ENCODE results near the gene CFAP251.

Gene CFAP251

DNA sequence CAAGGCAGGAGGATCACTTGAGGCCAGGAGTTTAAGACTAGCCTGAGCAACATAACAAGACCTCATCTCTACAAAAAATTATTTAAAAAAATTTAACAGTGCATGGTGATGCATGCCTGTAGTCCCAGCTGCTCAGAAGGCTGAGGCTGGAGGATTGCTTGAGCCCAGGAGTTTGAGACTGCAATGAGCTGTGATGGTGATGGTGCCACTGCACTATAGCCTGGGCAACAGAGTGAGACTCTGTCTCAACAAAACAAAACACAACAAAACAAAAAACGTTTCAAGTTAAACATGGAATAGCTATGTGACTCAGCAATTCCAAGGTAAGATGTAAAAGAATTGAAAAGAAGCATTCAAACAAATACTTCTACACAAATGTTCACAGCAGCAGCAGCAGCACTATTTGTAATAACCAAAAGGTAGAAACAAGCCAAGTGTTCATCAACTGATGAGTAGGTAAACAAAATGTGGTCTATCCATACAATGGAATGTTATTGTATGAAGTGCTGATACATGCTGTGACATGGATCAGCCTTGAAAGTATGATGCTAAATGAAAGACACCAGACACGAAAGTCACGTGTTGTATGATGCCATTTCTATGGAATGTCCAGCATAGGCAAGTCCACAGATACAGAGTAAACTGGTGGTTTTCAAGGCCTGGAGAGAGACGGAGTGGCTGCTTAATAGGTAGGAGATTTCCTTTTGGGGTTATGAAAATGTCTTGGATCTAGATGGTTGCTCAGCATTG lies 31.4 kb downstream of the CFAP251 start:
- no peak for DNase-seq

DNA sequence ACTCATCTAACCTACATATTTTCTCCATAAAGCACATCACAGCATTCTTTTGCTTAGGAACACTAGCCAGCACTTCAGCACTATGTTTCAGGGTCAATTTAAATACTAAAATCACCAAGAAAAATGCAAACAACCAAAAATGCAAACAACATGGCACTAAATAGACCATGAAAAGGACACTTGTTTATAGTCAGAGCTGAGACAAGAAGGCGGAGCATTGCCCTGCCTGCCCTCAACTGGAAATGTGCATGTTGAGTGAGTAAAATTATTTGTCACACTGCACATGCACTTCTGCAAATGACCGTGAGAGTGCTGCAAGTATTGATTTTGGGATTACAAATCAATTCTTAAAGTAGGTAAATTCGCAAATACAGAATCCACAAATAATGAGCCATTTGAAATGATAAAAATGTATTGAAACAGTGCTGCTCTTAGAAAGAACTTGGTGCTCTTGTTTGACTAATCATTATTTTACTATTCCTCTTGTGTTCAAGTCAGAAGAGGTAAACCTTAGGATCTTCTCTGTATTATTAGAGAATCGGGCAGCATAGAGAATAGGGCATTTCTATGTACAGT lies 34.8 kb downstream of the CFAP251 start:
- DNase-seq, result no peak

DNA sequence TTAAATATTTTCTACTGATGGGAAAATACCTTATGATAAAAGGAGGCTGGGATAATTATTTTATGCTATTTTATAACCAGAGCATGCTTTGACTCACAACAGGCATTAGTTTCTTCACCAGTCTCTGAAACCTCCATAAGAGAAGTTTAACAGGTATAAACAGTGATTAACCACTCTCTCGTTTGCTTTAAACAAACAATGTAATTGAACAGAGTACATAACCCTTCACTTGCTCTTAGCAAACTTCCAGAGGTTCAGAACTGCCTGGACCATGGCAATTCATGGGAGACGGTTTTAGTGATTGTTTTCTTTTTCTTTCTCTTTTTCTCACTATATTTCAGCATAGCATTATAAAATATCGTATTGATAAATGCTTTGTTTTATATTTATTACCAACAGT lies 35.3 kb downstream of the CFAP251 start:
- no peak for DNase-seq

DNA sequence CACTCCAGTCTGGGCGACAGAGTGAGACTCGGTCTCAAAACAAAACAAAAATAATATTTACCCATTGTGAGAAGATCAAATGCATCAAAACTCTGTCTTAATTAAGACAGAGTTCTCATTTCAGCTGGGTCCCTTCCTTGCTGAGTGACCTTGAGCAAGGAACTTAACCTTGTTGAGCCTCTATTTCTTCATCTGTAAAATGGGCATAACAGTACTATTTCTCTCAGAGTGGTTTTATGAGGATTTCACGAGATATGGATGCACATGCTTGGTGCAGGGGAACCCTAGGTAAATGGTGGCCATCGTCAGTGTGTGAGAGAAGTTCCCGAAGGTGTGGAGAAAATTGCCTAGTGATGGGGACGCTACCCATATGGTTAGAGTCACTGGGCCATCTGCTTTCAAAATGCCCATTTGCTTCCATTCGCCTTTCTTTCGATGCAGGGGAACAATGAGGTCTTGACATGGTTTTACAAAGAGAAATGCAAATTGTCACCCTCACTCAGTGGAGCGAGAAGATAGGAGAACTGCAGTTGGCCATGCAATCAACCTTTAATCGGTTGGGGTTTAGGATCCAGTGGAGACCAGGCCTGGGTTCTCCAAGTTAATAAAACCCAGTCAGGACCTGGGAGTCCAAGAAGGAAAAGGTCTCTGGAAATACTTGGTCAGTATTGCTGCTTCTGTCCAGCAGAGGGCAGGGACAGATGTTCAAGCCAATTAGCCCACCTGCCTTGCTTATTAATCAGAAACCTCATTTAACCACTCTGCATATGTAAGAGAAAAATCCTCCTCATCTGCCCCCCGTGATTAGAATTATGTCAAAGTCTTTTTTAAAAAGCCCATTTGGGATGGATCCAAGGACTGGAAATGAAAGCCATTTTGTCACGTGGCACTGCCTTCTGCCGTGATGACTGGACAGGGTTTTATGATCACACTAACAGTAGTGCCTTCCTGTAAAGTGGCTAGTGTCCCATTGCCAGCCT lies 37.2 kb downstream of the CFAP251 start:
- DNase-seq, result no peak

DNA sequence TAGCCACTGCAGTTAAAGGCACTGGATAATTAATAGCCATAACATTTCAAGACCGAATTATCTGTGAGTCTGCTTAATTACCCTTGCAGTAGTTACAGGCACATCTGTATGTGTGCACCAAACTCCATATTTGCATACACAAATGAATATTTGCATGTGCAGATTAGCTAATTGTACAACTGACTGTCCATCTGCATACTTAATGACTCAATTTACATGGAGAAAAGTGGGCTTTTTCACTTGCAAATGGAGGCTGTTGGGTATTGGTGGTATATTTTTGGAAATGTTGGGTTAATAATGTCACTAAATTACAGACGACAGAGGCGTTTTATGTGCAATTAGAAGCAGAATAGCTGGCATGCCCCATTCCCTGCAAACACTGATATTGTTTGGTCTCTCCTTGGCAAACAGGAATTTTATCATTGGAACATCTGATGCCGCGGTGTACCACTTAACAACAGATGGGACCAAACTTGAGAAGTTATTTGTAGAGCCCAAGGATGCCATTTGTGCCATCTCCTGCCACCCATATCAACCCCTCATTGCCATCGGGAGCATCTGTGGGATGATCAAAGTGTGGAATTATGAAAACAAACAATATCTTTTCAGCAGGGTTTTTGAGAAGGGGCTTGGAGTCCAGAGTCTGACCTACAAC lies 39.6 kb downstream of the CFAP251 start:
- no peak for DNase-seq

DNA sequence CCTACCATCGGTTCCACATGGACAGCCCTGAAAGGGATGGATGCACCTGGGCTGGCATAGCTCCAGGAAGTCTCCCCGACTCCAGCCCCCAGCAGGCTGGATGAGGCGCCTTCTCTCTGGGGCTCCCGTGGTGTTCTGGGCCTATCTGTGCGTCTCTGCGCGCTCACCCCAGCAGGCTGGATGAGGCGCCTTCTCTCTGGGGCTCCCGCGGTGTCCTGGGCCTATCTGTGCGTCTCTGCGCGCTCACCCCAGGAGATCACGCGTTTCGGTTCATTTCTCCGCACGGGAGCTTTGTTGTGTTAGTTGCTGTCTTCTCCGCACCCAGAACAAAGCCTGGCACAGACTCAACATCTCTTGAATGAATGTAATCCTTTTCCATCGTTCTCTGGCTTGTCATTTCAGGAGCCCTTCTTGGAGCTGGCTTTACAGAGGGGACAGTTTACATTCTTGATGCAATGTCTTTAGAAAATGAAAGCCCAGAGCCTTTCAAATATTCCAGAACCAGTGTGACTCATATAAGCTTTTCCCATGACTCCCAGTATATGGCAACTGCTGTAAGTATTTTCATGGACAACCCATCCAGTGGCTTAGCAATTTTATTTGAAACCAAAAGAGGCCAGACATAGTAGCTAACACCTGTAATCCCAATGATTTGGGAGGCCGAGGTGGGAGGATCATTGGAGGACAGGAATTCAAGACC lies 40.3 kb downstream of the CFAP251 start:
- DNase-seq, result no peak

DNA sequence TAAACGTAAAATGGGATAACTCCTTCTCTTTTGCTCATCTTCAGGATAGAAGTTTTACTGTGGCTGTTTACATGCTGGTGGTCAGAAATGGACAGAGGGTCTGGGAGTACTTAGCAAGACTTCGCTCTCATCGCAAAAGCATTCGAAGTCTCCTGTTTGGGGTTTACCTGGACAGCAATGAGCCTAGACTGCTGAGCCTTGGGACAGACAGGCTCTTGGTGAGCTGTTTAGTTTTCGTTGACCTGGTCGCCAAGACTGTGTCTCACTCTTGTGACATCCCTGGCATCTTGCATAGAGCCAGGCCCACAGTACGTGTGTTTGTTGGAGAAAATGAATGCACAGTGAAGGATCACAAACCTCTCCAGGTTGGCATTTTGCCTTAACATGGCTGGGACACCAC lies 42.1 kb downstream of the CFAP251 start:
- DNase-seq, result no peak

DNA sequence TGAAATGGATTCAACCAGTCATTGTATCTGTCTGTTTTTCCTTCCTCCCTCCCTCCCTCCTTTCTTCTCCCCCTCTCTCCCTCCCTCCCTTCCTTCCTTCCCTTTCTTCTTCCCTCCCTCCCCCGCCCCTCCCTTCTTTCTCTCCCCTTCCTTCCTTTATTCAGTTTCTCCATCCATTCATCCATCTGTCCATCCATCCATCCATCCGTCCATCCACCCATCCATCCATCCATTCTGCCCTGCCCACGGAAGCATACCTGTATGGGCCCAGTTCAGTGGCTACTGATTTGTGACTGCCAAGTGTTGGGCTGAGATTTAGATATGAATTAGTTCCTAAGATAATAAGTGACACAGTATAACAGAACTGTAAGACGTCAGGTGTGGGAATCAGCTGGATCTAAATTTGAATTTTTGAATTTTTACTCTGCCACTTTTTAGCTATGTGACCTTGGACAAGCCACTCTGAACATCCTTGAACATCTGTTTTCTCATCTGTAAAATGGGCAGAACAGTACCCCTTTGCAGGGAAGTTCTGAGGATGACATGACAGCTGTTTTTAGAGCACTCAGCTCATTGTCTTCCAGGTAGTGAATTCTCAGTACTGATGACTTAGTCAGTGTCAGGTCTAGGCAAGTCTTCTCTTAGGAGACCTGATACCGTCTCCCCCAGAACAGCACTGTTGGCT lies 42.9 kb downstream of the CFAP251 start:
- DNase-seq, result no peak

DNA sequence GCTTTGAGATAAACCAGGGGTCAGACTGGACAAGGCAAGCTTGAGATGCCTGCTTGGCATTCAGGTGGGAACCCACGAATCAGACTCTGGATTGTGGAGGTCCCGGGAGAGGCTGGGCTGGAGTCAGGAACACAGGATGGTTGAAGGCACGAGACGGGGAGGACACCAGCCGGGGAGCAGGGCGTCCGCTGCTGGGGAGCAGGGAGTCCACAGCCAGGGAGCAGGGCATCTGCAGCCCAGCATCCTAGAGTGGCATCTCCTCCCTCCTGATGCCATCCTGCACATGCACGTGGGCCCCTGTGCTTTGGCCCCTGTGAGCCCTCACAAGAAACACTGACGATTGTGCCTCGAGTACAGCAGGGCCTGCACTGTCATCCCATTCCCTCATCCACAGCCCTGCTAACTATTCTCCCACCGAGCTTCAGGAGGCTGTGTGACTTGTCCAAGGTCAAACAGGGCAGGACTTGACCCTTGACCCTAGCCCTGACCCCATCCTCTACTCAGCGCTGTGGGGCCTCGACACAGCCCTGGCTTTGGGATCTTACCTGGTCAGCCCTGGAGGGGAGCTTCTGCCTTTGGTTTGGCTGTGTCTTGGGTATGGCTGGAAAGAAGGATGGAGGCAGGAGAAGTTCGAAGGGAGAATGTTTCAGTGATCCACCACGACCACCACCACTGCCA lies 45.1 kb downstream of the CFAP251 start:
- no peak for DNase-seq

DNA sequence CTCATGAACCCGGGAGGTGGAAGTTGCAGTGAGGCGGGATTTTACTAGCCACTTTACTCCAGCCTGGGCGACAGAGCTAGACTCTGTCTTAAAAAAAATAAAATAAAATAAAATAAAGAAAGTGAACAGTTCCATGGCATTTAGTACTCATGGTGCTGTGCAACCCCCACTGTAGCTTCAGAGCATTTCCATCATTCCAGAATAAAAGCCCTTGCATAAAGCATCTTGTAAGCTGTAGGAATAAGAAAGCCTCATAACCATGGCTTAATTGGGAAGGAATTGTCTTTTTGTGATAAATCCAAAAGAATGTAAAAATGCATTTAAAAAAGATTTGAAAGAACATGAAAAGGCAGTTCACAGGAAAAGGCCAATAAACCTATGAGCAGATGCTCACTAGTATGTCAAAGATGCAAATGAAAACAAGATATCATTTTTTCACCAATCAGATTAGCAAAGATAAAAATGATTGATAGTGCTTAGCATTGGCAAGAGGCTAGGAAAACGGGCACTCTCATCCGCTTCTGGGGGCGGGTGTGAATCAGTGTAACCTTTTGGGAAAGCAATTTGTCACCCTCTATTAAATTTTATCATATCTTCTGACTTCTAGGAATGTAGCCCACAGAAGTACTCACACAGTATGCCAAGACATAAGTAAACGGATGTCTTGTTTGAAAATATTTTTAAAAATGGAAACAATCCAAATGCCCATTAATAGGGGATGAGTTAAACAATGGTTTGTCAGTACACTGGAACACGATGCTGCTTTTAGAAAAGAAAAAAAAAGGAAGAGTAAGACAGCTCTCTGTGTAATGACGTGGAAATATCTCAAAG lies 46.6 kb downstream of the CFAP251 start:
- DNase-seq, result no peak

DNA sequence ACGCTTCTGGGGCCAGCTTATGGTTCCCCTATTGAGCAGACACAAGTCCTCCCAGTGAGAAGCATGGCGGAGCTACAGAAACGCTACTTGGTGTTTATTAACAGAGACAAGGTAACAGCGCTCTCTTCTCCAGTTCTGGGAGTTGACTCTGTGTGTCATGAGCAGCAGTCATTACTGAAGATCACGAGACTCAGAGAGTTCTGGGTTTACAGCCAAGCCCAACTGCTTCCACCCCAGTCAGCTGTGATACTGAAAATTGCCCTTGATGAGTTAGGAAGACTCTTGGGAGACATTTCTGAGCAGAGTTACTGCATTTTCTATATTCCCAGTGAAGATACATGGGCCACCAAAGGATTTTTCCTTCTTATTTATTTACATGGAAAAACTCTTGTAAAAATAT lies 48.6 kb downstream of the CFAP251 start:
- DNase-seq, result no peak

DNA sequence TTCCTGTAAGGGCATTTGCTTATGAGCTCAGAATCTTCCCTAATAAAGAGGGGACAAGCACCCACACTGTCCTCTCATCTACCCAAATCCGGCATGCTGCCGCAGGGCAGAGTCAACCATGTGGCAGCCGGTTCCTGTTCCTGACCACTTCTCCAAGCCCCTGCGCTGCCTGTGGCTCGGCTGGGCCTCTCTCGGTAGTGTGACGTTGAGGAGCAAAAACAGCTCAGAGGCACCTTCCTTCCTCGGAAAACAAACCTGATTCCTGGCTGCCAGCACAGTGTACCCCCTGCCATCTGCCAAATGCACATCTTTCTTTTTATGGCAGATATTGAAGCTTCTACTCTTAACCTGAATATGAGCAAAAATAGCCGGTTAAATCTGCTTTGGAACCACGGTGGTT lies 50.5 kb downstream of the CFAP251 start:
- no peak for DNase-seq

DNA sequence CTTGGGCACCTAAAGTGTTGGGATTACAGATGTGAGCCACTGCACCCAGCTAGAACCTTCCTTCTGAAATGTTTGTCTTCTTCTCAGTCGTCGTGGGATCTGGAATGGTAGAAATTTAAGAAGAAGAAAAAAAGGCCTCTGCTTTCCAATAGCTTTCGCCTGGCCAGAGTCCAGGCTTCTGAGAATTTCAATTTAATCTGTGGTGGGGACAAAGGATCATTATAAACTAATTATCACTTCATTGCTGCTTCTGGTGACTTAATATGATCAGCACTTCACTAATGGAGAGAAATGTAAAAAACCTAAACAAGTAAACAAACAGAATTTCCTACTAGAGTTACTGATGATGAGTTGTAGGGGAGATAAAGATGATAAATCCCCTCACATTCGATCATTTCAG lies 51.3 kb downstream of the CFAP251 start:
- no peak for DNase-seq

DNA sequence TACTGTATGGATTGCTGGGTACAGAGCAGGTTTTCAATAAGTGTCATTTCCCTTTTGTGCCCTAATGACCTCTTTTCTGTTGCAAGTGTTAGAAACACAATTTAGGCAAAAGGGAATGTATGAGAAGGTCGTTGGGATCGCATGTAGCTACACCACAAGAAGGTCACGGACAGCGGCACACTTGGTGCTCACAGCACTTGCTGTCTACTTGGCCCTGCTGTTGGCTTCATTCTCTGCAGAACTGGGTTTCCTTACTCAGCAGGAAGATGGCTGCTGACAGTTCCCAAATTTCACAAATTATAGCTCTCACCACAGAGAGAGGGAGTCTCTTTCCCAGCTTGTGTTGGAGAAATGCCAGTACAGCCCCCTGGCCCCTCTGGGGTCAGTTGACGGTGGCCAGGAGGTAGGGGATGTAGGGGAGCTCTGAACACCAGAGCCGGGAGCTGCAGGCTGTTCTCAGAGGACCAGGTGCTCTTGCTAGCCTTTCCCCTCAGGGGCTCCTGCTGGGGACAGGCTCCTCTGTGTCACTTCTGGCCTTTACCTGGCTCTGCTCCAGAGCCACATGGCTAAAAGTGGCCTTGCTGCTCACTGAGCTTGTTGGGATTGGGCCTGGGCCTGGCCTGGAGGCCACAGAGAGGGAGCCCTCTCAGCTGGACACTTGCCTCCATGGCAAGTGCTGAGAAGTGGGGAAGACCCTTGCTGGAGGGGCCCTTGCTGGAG lies 52.3 kb downstream of the CFAP251 start:
- no peak for DNase-seq

DNA sequence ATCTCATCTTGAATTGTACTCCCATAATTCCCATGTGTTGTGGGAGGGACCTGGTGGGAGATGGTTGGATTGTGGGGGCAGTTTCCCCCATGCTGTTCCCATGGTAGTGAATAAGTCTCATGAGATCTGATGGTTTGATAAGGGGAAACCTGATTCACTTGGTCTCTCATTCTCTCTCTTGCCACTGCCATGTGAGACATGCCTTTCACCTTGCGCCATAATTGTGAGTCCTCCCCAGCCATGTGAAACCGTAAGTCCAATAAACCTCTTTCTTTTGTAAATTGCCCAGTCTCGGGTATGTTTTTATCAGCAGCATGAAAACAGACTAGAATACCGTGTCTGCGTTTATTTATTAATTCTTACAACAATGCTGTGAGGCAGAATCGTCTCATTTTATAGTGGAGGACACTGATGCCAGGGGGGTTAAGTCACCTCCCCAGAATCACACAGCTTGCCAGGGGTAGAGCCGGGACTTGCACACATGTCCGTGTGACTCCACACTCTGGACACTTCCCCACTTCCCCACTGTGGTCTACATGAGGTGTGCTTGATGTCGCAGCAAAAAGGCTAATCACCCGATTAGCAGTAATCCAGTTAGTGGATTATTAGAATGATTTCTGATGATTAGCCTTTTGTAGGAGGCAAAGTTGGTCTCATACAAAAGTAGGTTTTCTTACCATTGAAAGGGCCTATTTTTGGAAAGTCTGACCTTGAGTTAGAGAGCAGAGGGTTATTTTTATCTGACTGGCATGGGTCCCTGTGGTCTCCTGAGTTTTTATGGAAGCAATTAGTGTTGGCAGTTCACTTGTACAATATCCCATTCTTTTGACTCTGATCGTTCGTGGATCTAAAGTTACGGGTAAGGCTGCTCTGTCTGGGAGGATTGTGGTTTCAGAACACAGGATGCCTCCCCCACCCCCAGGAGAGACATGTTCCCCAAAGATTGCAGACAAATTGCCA lies 55.9 kb downstream of the CFAP251 start:
- no peak for DNase-seq

DNA sequence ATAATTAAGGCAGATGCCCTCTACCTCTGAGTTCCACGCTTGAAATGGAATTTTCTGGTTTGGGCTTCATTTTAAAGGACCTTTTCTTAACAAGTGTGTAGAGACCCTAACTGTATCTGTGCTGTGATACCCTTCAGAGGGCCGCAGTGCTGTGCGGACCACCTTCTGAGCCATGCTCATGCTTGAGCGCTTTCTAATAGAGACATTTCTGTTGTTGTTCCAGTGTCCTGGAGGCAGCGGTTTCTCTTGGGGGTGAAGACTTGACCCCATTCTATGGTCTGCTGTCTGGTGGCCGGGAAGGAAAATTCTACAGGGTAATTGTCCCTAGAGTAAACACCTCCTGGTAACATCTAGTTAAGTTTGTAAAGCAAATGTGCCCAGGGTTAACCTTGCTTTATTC lies 56.6 kb downstream of the CFAP251 start:
- DNase-seq, result no peak

DNA sequence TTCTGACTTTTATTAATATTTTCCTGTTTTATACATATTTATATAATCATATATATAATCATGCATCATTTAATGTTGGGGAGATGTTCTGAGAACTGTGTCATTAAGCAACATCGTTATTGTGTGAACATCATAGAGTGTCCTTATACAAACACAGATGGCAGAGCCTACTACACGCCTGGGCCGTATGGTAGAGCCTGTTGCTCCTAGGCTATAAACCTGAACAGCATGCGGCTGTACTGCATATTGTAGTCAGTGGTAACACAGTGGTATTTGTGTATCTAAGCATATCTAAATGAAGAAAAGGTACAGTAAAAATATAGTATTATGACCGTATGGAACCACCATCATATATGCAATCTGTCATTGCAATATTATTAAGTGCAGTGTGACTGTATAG lies 58.6 kb downstream of the CFAP251 start:
- no peak for DNase-seq

DNA sequence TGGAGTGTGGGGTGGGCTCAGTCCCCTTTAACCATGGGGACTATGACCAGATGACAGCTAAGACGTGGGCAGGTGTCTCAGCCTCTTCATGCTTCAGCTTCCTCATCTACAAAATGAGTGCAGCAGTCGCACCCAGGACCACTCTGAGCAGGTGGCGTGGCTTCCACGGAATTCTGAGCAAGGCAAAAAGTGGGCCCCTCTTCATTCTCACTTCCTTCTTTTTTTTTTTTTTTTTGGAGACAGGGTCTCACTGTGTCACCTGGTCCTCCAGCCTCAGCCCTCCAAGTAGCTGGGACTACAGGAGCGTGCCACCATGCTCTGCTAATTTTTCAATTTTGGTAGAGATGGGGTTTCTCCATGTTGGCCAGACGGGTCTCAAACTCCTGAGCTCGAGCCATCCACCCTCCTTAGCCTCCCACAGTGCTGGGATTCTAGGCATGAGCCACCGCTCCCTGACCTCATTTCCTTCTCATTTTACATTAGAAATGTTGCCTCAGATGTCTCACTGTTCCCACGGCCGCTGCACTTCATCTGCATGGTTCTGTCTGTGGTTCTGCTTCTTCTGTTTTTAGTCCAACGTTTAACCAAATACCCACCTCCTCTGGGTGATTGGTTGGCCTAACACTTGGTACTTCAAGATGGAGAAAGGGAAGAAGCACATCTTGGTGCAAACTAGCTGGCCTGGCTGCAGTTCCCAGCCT lies 61.9 kb downstream of the CFAP251 start:
- DNase-seq, result no peak

Measured in NK-92 treated with Interleukin-12 subunit alpha and Interleukin-12 subunit beta, amount 100 ng/mL, for 24 hours (cell line).